ENCODE measurements around the gene ZNF736. TPM values are rescaled to one million over a fixed set of nuclear protein-coding genes. Genes with fewer than 3 reads are reported as not detected.
A peak's percentile ranks its signal among the peaks of the same experiment; 100 is the strongest.
"Not testable (repeated sequence)": the region's sequence is repeated elsewhere in the genome, so short reads cannot be mapped to it uniquely, and the experiment has no call there.

Gene ZNF736
- total RNA-seq = 3.8 TPM
- long read RNA-seq, partial matches to known transcripts = 0 of 3 reads
- long read RNA-seq, other reads (novel, unspliced or antisense) = 3 of 3 reads

DNA sequence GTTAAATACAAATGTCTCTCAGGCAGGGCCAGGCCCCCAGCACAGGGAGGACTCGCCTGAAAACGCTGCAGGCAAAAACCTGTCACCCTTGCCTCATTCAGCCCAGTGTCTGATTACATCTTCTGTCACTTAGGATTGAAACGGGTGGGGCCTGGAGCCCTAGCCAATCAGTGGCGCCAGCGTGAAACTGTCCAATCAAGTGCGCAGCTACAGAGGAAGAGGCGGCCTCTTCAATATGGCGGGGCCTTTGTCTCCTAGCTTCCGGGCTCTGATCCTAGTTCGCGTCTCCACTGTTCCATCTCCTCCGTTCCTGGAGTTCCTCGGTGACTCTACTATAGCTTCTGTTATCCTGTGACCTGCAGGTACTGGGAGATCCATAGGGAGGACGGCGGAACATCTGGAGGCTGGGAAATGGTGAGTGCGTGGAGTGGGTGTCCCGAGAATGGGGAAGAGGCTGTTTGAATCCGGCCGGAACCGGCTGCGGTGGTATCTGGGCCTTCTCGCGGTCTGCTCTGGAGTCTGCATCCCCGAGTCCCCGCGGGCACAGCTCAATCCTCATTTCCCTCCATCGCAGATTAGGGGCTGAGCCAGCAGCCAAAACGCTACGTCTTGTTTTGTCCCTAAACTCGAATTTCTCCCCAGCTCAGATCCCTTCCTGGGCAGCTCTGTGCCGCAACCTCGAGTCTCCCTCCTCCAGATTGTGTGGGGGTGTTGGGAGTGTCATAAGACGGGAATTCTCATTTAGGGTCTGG, at the start of gene ZNF736:
Gene ZNF736 (plus strand): TSS at position 222 of the 752 bp plus-strand sequence. CDS start 190 bp downstream, at position 412.
- intact Hi-C loops (cut with micrococcal nuclease) = no loop called here

DNA sequence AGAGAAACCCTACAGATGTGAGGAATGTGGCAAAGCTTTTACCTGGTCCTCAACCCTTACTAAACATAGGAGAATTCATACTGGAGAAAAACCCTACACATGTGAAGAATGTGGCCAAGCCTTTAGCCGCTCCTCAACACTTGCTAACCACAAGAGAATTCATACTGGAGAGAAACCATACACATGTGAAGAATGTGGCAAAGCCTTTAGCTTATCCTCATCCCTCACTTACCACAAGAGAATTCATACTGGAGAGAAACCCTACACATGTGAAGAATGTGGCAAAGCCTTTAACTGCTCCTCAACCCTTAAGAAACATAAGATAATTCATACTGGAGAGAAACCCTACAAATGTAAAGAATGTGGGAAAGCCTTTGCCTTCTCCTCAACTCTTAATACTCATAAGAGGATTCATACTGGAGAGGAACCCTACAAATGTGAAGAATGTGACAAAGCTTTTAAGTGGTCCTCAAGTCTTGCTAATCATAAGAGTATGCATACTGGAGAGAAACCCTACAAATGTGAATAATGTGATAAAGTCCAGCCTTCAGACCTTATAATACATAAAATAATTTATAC, 47.3 kb upstream of the ZNF736 start:
- intact Hi-C loops (cut with micrococcal nuclease) = no loop called here
- ATAC-seq (no peak), DNase-seq (no peak)

More for the DNA sequence above, at the start of gene ZNF736:
- ATAC-seq = peak; percentile 100
- DNase-seq = peak; percentile 91

DNA sequence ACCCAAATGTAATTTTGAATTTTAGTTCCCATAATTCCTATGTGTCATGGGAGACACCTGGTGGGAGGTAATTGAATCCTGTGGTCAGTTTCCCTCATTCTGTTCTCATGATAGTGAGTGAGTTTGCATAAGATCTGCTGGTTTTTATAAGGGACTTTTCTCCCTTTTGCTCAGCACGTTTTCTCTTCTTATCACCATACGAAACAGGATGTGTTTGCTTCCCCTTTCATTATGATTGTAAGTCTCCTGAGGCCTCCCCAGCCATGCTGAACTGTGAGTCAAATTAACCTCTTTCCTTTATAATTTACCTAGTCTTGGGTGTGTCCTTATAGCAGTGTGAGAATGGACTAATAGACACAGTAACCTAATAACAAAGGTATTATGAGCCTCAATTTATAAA, 36.1 kb upstream of the ZNF736 start:
- ATAC-seq (no peak), DNase-seq (no peak)
- intact Hi-C loops (cut with micrococcal nuclease) = no loop called here

DNA sequence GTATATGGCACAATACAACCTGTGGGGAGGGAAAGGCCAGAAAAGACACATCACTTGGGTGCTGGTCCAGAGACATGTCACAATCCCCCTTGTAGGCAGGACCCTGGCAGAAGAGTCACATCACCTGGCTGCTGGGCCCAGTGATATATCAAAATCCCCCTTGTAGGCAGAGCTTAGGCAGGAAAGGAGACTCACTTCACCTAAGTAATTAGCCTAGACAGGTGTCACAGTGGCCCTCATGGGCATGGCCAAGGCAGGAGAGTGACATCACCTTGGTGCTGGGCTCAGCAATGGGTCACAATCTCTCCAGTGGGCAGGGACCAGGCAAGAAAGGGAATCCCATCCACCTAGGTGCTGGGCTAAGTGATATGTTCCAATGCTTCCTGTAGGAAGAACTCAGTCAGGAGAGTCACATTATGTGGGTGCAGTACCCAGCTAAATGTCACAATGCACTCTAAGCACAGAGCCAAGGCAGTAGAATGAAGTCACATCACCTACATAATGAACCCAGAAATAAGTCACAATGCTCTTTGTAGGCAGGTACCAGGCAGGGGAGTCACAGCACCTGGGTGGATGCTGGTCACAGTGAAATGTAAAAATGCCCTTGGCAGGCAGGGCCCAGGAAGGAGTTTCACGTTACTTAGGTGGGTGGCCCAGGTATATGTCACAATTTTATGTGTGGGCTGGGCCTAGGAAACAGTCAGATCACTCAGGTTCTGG, 18.9 kb upstream of the ZNF736 start:
- DNase-seq (no peak), ATAC-seq (no peak)
- intact Hi-C loops (cut with micrococcal nuclease) = no loop called here

DNA sequence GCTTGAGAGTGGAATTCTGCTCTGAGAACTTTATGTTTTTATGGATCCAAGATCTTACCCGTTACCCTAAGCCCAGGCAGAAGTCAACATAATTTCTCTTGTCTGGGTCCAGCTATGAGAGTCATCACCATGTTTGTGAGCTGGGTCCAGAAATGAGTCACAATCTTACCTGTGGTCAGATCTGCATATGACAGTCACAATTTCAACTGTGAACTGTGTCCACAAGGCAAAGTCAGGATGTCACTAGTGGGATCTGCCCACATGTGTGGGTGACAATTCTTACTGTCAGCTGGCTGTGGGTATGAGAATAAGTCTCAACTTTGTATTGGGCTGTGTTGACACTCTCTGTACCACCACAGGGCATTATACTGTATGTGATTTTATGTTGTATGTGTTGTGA, 16.3 kb upstream of the ZNF736 start:
- ATAC-seq; intact Hi-C loops (cut with micrococcal nuclease); DNase-seq: not testable (repeated sequence)

DNA sequence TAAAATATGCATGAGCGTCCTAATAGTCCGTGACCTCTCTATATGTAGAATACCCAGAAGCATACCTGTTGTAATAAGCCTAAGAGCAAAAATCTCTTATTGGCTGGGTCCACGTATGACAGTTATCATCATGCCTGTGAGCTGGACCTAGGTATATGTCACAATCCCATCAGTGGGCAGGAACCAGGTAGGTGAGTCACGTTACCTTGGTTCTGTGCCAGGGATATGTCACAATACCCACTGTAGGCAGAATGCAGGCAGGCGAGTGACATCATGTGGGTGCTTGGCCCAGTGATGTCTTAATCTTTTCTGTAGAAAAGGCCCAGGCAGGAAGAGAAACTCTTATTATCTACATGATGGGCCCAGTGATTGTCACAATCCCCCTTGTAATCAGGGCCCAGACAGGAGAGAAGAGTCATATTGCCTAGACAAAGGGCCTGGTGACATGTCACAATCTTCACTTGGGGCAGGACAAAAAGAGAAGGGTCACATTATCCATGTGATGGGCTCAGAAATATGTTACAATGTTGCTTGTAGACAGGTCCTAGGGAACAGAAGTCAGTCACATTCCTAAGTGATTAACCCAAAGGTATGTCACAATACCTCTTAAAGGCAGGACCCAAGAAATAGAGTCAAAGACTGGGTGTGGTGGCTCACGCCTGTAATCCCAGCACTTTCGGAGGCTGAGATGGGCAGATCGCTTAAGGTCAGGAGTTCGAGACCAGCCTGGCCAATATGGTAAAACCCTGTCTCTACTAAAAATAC, 12.9 kb upstream of the ZNF736 start:
- intact Hi-C loops (cut with micrococcal nuclease) = no loop called here
- ATAC-seq = no peak
- DNase-seq = no peak

DNA sequence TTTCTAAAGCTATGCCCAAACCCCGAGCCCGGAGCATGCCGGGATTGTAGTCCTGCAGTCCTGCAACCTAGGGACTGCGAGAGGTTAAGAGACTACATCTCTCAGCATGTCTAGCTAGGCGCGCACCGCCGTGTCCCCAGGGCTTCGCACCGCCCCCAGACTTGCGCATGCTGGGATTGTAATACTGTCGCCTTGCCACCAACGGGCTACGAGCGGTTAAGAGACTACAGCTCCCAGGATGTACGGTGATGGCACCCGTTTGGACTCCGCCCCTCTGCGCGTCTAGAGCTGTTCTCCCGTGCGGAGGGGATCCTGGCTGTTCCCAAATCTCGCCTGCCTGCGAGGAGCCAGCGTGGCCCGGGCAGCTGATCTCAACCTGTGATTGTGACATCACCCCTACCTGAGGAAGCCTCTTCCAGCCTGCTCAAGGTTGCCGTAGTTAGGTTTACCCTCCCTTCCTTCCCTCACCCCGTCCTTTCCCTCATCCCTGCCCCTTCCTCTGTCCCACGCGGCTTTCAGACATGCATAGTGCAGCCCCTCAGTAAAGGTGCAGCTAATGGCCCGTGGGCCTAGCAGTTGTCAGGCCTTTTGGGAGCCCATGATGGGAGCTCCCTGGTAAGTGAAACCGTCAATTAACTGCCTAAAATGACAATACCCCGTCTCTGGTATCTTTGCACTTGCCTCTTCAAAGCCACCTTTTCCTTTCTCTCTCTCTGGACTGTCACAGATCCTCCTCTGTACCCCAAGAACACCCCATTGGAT, 6.3 kb upstream of the ZNF736 start:
- intact Hi-C loops (cut with micrococcal nuclease) = no loop called here
- ATAC-seq (peak; percentile 99), DNase-seq (peak; percentile 96)

DNA sequence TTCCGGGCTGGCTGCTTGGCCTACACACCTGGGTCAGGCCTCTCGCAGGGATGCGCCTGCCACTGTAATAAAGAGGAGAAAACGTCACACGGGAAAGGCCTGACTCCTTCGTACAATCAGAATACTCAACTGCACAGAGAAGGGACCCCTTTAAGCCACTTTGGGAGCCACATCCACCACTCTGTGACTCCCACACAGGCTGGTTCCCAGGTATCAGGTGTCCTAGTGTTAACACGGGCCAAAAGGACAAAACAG, 5.8 kb upstream of the ZNF736 start:
- DNase-seq (no peak), ATAC-seq (no peak)
- intact Hi-C loops (cut with micrococcal nuclease) = no loop called here

DNA sequence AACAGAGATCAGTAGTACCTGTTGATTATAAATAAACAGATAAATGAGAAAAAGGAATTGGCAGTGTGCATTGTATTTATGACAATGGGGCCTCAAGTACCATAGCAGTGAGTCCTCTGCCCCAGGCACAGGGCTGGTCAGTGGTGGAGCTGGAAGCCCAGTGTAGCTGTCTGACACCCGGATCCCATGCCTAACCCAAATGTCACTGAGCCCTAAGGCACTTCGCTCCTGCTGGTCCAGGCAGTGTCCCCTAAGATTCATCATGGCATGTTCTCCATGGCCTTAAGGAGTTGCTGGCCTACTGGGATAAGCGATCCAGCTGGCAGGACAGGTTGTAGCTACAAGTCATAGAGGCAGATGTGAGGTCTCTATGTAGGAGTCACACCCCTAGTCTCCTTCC, 3.3 kb upstream of the ZNF736 start:
- intact Hi-C loops (cut with micrococcal nuclease) = no loop called here
- no peak for DNase-seq

DNA sequence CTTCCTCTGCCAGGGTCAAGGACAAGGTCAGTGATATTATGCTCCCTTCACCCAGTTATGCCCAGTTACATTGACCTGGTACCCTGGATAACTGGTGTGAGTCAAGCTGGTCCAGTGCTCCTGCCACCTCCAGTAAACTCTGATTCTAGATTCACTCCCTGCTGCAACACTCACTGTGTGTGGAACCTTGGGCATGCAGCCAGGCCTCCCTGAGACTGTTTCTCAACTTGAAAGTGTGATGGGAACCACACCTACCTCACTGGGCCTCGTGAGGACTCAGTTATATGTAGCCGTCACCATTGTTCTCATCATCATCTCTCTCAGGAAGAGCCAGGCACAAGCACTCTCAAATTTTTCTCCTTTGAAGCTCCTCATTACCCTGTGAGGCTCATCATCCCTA, 935 bp upstream of the ZNF736 start:
- ATAC-seq = no peak
- no peak for DNase-seq
- intact Hi-C loops (cut with micrococcal nuclease) = no loop called here

More for the DNA sequence above, 3.3 kb upstream of the ZNF736 start:
- no peak for ATAC-seq

DNA sequence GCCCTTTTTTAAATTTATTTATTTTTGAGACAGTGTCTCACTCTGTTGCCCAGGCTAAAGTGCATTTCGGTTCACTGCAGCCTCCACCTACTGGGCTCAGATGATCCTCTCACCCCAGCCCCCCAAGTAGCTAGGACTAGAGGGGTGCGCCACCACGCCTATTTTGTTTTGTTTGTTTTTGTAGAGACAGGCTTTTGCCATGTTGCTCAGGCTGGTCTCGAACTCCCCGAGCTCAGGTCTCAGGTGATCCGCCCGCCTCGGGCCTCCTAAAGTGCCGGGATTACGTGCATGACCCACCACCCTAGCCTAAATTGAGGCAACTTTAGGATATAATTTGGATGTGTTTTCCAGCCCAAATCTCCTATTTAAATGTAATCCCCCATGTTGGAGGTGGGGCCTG, 805 bp downstream of the ZNF736 start:
- ATAC-seq = no peak
- intact Hi-C loops (cut with micrococcal nuclease) = no loop called here
- DNase-seq = no peak

DNA sequence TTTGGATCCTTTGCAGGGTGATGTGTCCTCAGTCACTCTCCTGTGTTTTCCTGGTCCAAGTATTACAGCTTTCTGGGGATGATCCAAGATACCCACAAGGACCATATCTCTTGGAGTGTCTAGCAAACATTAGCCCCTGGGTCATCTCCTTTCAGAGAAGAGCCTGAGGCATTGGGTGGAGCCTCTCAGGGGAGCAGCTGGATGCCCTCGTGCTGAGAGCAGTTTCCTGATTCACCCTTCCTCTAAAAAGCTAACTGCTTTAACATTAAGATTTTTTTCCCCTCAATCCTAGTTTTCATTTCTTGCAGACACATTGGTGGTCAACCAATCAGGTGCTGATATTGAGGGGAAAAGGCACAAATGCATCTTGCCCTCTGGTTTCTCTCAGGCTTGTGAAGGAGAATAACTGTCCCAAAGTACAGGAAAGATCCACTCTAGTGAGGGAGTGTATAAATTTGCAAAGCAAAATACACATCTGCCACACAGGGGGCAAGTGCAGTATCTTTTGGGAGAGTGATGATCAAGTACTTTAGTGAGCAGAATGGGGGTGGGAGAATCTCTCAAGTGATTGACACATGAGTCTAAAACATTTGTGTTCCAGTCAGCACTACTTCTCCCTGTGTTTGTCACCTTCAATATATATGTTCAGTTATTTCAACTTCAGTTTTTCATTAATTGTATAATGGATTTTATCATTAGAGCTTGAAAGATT, 2.4 kb downstream of the ZNF736 start:
- intact Hi-C loops (cut with micrococcal nuclease); DNase-seq; ATAC-seq: not testable (repeated sequence)

DNA sequence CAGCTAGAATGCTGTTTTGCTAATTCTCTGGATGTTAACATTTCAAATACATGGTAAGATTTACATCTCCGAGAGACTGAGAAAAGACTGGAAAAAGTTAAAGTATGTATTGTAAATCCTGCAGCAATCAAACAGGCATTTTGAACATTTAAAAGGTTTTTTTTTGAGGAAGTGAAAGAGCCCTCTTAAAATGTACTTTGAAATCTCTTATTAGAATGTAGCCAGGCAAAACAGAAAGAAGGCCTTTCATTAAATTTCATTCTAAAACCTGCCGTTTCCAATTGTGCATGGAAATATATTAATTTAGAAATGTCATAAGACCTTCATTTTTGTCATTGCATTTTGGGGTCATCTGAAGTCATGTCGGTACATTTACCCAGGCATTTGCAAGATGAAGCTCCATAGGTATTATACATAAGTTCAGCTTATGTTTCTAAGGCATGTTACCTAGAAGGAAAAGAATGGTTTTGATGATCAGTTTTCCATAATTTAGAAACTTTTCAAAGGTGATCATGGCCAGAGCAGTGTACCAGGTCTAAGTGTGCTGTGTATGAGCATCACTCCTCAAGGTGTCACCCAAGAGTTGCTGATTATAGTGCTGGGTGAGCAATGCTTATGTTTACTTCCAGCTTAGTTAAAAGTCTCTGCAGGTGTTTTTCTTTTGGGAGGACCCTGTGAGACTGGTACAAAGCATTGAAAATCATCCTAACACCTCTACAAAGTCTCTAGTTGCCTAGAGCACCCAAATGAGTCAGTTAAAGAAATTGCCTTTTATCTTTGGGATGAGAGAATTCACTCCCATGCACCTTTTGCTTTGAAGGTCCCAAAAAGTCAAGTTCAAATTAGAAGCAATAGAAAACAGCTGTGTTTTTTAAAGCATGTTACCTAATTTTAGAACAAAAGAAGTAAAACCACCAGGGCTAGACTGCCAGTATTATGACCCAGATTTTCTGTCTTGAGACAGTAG, 7.1 kb downstream of the ZNF736 start:
- intact Hi-C loops (cut with micrococcal nuclease) = no loop called here
- DNase-seq (no peak), ATAC-seq (peak; percentile 53)

DNA sequence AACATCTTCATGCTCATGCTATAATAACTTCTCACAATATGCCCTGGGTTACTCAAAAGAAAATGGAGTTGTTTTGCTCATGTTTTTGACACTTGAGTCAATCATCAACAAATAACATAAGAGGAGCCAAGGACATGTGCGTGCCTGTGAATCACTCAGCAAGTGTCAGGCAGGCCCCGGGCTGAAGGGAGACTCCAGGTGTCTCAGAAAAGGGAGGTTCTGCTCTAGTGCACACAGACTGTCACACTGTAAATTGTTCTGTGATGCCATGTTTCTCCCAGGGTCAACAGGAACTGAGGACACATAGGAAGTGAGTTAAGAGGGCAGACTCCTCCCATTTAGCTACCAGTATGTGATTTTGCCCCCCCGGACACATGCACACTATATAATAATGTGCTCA, 10.4 kb downstream of the ZNF736 start:
- intact Hi-C loops (cut with micrococcal nuclease); DNase-seq: not testable (repeated sequence)

DNA sequence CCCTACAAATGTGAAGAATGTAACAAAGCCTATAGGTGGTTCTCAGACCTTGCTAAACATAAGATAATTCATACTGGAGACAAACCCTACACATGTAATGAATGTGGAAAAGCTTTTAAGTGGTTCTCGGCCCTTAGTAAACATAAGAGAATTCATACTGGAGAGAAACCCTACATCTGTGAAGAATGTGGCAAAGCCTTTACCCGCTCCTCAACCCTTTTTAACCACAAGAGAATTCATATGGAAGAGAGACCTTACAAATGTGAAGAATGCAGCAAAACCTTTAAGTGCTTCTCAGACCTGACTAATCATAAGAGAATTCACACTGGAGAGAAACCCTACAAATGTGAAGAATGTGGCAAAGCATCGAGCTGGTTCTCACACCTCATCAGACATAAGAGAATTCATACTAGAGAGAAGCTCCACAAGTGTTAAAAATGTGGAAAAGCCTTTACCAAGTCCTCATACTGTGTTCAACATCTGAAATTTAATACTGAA, 35.0 kb downstream of the ZNF736 start:
- DNase-seq; ATAC-seq; intact Hi-C loops (cut with micrococcal nuclease): not testable (repeated sequence)

More for the DNA sequence above, 10.4 kb downstream of the ZNF736 start:
- not testable (repeated sequence) for ATAC-seq

DNA sequence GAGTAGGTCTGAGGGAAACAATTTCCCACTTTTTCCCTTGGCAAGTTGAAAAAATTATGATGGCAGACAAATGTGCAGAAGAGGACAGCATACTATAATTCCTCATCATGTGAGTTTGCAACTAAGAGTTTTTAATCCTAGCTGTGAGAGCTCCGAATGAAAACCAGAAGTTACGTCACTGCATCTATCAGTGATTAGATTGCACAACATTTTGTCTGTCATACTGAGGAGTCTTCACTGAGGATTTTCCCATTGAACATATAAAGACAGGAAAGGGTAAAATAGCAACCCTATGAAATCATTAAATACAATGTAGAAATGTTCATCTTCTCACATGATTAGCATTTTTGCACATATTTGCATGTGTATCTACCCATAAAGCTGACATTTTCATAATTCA, 45.8 kb downstream of the ZNF736 start:
- DNase-seq (no peak), ATAC-seq (no peak)
- intact Hi-C loops (cut with micrococcal nuclease) = no loop called here

DNA sequence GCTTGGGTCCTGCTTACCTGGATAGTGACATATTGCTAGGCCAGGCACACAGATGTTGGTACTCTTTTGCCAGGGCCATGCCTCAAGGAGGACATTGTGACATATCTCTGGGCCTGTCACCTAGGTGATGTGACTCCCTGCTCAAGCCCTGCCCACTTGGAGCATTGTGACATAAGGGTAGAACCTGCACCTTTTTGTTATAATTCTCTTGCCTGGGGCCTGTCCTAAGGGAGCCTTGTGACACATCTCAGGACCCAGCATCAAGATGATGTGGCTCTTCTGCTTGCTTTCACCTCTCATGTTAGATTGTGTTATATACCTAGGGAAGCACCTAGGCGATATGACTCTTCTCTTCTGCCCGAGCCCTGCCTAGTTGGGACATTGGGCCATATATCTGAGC, 57.4 kb downstream of the ZNF736 start:
- DNase-seq (no peak), ATAC-seq (no peak)
- intact Hi-C loops (cut with micrococcal nuclease) = no loop called here
